CD14-positive monocyte (primary cell): ENCODE results near the gene DMC1. TPM values are rescaled to one million over a fixed set of nuclear protein-coding genes. Genes with fewer than 3 reads are reported as not detected.

Source experiments
- DNase-seq, 3 donors: peaks; one replicate each; pipeline ENCODE4 v3.0.0-alpha.2; 2011 to 2022
- H2AFZ ChIP-seq: 2 replicates; pipeline ENCODE4 v1.6.0; 2012; ENCODE audit warnings: mild to moderate bottlenecking, low read depth, low read length, inconsistent platforms; ENCODE audit not compliant: insufficient read depth, poor library complexity, severe bottlenecking
- H3K27ac ChIP-seq, 2 donors: 1 replicate in 1 of 2; 2 replicates in 1 of 2; pipeline ENCODE4 v1.5.1; 2012 to 2013; ENCODE audit warnings: low read length in 2 of 2, control low read depth in 1 of 2, inconsistent platforms in 1 of 2, low read depth in 1 of 2, mild to moderate bottlenecking in 1 of 2
- H3K27me3 ChIP-seq, 2 donors: one replicate each; pipeline versions ENCODE4 v1.6.0 to v1.6.1; 2011 to 2013; ENCODE audit warnings: low read length in 2 of 2; ENCODE audit not compliant: control insufficient read depth in 2 of 2, insufficient read depth in 2 of 2
- H3K36me3 ChIP-seq, 2 donors: replicated peaks in 1 of 2; 1 replicate in 1 of 2; 2 replicates in 1 of 2; pipeline versions ENCODE4 v1.5.1 to v1.6.1; 2012 to 2013; ENCODE audit warnings: low read length in 2 of 2, control low read depth in 1 of 2, inconsistent platforms in 1 of 2, mild to moderate bottlenecking in 1 of 2; ENCODE audit not compliant: insufficient read depth in 2 of 2, control insufficient read depth in 1 of 2
- H3K4me1 ChIP-seq, 2 donors: 1 replicate in 1 of 2; 2 replicates in 1 of 2; pipeline versions ENCODE4 v1.5.1 to v1.6.1; 2012 to 2013; ENCODE audit warnings: low read length in 2 of 2, control low read depth in 1 of 2, inconsistent platforms in 1 of 2, mild to moderate bottlenecking in 1 of 2, moderate library complexity in 1 of 2; ENCODE audit not compliant: insufficient read depth in 2 of 2, control insufficient read depth in 1 of 2
- H3K4me2 ChIP-seq: replicated peaks from 2 replicates; pipeline ENCODE3; 2012; ENCODE audit warnings: low read length, moderate library complexity, mild to moderate bottlenecking; ENCODE audit not compliant: poor library complexity, severe bottlenecking; ENCODE audit errors: extremely low read depth
- H3K4me3 ChIP-seq, 3 experiments: fragments of 200-600 bp in 1 of 3; sonication (generic) in 1 of 3; replicated peaks in 1 of 3; 1 replicate in 2 of 3; 2 replicates in 1 of 3; pipeline ENCODE4 v1.5.1; 2011 to 2013; ENCODE audit warnings: low read length in 3 of 3, mild to moderate bottlenecking in 3 of 3, control low read depth in 2 of 3, low read depth in 2 of 3, inconsistent platforms in 1 of 3, moderate library complexity in 1 of 3
- H3K79me2 ChIP-seq: 2 replicates; pipeline ENCODE4 v1.6.0; 2012; ENCODE audit warnings: mild to moderate bottlenecking, control low read depth, inconsistent platforms, low read length, moderate library complexity; ENCODE audit not compliant: insufficient read depth
- H3K9ac ChIP-seq: 2 replicates; pipeline ENCODE4 v1.6.0; 2017; ENCODE audit warnings: low read length, mild to moderate bottlenecking; ENCODE audit not compliant: insufficient read depth, poor library complexity, severe bottlenecking
- H3K9me3 ChIP-seq, 2 donors: replicated peaks in 1 of 2; 1 replicate in 1 of 2; 2 replicates in 1 of 2; pipeline versions ENCODE4 v1.5.1 to v1.6.1; 2012 to 2013; ENCODE audit warnings: low read length in 2 of 2, control low read depth in 1 of 2; ENCODE audit not compliant: control insufficient read depth in 1 of 2, insufficient read depth in 1 of 2
- H4K20me1 ChIP-seq: 2 replicates; pipeline ENCODE4 v1.6.0; 2012; ENCODE audit warnings: mild to moderate bottlenecking, low read length, control low read depth, moderate library complexity; ENCODE audit not compliant: insufficient read depth
- H3K27ac Mint-ChIP-seq, 7 donors: one replicate each; pipeline ENCODE4 v1.8.0; 2020; ENCODE audit warnings: mild to moderate bottlenecking in 7 of 7, mixed read lengths in 7 of 7, moderate library complexity in 6 of 7, inconsistent platforms in 2 of 7
- H3K27me3 Mint-ChIP-seq, 3 donors: one replicate each; pipeline ENCODE4 v1.8.0; 2021 to 2022; ENCODE audit warnings: low read depth in 3 of 3, mild to moderate bottlenecking in 3 of 3, mixed read lengths in 3 of 3, moderate library complexity in 3 of 3, inconsistent platforms in 1 of 3
- H3K36me3 Mint-ChIP-seq, 2 donors: one replicate each; pipeline ENCODE4 v1.8.0; 2020; ENCODE audit warnings: mixed read lengths in 2 of 2, inconsistent platforms in 1 of 2, mild to moderate bottlenecking in 1 of 2
- H3K4me1 Mint-ChIP-seq: one replicate; pipeline ENCODE4 v1.8.0; 2020; ENCODE audit warnings: mild to moderate bottlenecking, mixed read lengths
- H3K4me3 Mint-ChIP-seq, 2 donors: one replicate each; pipeline ENCODE4 v1.8.0; 2020; ENCODE audit warnings: mild to moderate bottlenecking in 2 of 2, mixed read lengths in 2 of 2, moderate library complexity in 1 of 2
- H3K9me3 Mint-ChIP-seq, 7 donors: one replicate each; pipeline ENCODE4 v1.8.0; 2020 to 2022; ENCODE audit warnings: mixed read lengths in 7 of 7, mild to moderate bottlenecking in 6 of 7, moderate library complexity in 6 of 7, inconsistent platforms in 2 of 7
- WGBS: methylation state at CpG from one replicate; pipeline ENCODE4 v1.1.5; 2013; ENCODE audit warnings: missing lambda C conversion rate; ENCODE audit not compliant: insufficient coverage; 5-methylcytosine and 5-hydroxymethylcytosine counted together
- intact Hi-C, 2 donors: fragments of 100-400 bp; cut with micrococcal nuclease; formaldehyde crosslinking; loops; one replicate each; pipeline versions ENCODE4 v1.15.0 to v1.15.1; 2023
- polyA minus RNA-seq: library from RNA; depleted of rRNA, polyadenylated mRNA; stranded (reverse); fragments of >200 nt; gene quantifications from 2 replicates; pipeline ENCODE4 v1.2.3, GENCODE V29; 2012
- polyA plus RNA-seq, 3 donors: library from polyadenylated mRNA; depleted of rRNA in 1 of 3; unstranded in 2 of 3; stranded (reverse) in 1 of 3; fragments of 300-500 nt in 2 of 3; fragments of >200 nt in 1 of 3; fragmentation: Illumina TruSeq in 2 of 3; gene quantifications; 1 replicate in 2 of 3; 2 replicates in 1 of 3; pipeline ENCODE4 v1.2.3, GENCODE V29; 2012 to 2021
- total RNA-seq, 12 experiments: library from RNA in 1 of 12; stranded (reverse) in 1 of 12; fragments of 120-200 nt in 1 of 12; gene quantifications; one replicate each; pipeline ENCODE4 v1.2.4 and lab custom pipeline; 2013 to 2026; ENCODE audit warnings: mixed read lengths in 6 of 12, inconsistent platforms in 1 of 12
- TF ChIP-seq, protein P1 (sequence below): fragments of 200-600 bp; IDR thresholded peaks from one replicate; pipeline ENCODE4 v1.8.0; 2022; ENCODE audit warnings: antibody characterized with exemption, mild to moderate bottlenecking

The DMC1 gene, protein sequence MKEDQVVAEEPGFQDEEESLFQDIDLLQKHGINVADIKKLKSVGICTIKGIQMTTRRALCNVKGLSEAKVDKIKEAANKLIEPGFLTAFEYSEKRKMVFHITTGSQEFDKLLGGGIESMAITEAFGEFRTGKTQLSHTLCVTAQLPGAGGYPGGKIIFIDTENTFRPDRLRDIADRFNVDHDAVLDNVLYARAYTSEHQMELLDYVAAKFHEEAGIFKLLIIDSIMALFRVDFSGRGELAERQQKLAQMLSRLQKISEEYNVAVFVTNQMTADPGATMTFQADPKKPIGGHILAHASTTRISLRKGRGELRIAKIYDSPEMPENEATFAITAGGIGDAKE
- 0.81 TPM for total RNA-seq (2013)
- polyA plus RNA-seq, result not detected
- 0.80 and 0.83 TPM in 2 replicates for polyA minus RNA-seq
- 0.12 to 3.6 (median 0.67) reads per million in 11 experiments for total RNA-seq (lab: John Stamatoyannopoulos, UW)

DNA sequence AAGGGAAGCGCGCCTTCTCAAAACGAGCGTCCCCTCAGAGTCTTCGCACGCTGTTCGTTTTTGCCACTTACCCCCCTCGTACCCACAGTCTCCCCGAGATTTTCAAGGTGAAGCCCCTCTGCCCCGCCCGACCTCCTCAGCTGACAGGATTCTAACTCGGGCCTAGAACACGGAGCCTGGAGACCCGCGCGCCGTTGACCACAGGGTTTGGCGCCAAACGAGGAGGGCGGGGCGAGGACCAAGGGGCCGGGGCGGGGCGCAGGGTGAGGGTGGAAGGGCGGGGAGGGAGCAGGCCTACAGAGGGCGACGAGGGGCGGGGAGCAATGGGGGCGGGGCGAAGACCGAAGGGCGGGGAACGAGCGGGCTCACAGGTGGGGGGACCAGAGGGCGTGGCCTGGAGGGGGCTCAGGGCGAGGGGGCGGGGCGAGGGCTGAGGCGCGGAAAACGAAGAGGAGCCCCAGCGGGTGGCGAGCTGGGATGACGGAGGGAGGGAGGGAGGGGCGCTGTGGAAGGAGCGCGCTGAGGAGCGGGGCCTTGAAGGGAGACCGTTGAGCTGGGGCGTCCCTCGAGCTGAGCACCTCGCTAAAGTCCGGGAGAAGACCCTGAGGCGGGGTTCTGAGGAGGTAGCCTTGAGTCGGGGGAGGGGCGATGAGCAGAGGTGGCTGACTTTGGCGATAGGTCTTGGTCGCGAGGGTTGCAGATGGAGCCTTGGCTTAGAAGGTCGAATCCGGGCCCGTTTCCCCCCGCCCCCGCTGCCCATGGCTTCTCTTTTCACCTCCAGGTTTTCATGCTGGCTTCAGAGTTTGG lies at the start of gene DMC1:
TSS of gene DMC1 (minus strand) at position 212 of the 807 bp plus-strand sequence. CDS start 1,927 bp downstream, outside the sequence.
- intact Hi-C loops, result loop anchor here (5.0 to 10.0 kb wide), 4 partner anchors 58 to 518 kb away; no protein-coding TSS in a partner anchor
- H3K4me1 Mint-ChIP-seq, result peaks cover 37% of the 10 kb centered on the region
- 0% methylated on average over 39 of the region's 64 CpGs for WGBS

More for the DNA sequence above, at the start of gene DMC1:
- peak within 1 kb of the TSS; percentile 72 for H2AFZ ChIP-seq
- Mint-ChIP-seq H3K27ac (peak within 1 kb of the TSS in 4 of 7 donors; percentile 20 to 80 (median 46)), H3K4me3 (peak within 1 kb of the TSS; percentile 77 to 93), H3K27me3 (peaks cover 66 to 77% (median 74%) of the 10 kb centered on the region in 3 donors), H3K36me3 (peaks cover 0 to 13% of the 10 kb centered on the region in 2 donors), H3K9me3 (peaks cover 0 to 7% (median 2%) of the 10 kb centered on the region in 7 donors)
- H3K9me3 ChIP-seq, result no peaks in the 10 kb centered on the region
- H3K27me3 ChIP-seq, result peaks cover 56 to 71% of the 10 kb centered on the region in 2 donors
- H3K9ac ChIP-seq, result no peak within 1 kb of the TSS
- peaks cover 25 to 39% of the 10 kb centered on the region in 2 donors for H3K4me1 ChIP-seq
- H3K4me3 ChIP-seq, result peak within 1 kb of the TSS; percentile 1 to 72 (median 30)
- H3K79me2 ChIP-seq, result no peaks in the 10 kb centered on the region
- H4K20me1 ChIP-seq, result peaks cover 6% of the 10 kb centered on the region
- no peaks in the 10 kb centered on the region for H3K36me3 ChIP-seq
- no peak within 1 kb of the TSS for H3K27ac ChIP-seq
- peak; percentile 35 to 54 (median 43) for DNase-seq
- TF ChIP-seq, protein P1, sequence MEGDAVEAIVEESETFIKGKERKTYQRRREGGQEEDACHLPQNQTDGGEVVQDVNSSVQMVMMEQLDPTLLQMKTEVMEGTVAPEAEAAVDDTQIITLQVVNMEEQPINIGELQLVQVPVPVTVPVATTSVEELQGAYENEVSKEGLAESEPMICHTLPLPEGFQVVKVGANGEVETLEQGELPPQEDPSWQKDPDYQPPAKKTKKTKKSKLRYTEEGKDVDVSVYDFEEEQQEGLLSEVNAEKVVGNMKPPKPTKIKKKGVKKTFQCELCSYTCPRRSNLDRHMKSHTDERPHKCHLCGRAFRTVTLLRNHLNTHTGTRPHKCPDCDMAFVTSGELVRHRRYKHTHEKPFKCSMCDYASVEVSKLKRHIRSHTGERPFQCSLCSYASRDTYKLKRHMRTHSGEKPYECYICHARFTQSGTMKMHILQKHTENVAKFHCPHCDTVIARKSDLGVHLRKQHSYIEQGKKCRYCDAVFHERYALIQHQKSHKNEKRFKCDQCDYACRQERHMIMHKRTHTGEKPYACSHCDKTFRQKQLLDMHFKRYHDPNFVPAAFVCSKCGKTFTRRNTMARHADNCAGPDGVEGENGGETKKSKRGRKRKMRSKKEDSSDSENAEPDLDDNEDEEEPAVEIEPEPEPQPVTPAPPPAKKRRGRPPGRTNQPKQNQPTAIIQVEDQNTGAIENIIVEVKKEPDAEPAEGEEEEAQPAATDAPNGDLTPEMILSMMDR, result no peak
- H3K4me2 ChIP-seq, result peak within 1 kb of the TSS; percentile 76
